HG02970 (cell line): Measurements from ENCODE around the gene STX8.
"Not testable (repeated sequence)": the region's sequence is repeated elsewhere in the genome, so short reads cannot be mapped to it uniquely, and the experiment has no call there.

Experiments used
- ATAC-seq: cut with Tn5 transposase; IDR thresholded peaks from one replicate; pipeline ENCODE4 v1.9.1; 2021; ENCODE audit warnings: mild to moderate bottlenecking, moderate library complexity, moderate number of reproducible peaks; ENCODE audit not compliant: unreplicated experiment, low FRiP score

The STX8 gene

DNA sequence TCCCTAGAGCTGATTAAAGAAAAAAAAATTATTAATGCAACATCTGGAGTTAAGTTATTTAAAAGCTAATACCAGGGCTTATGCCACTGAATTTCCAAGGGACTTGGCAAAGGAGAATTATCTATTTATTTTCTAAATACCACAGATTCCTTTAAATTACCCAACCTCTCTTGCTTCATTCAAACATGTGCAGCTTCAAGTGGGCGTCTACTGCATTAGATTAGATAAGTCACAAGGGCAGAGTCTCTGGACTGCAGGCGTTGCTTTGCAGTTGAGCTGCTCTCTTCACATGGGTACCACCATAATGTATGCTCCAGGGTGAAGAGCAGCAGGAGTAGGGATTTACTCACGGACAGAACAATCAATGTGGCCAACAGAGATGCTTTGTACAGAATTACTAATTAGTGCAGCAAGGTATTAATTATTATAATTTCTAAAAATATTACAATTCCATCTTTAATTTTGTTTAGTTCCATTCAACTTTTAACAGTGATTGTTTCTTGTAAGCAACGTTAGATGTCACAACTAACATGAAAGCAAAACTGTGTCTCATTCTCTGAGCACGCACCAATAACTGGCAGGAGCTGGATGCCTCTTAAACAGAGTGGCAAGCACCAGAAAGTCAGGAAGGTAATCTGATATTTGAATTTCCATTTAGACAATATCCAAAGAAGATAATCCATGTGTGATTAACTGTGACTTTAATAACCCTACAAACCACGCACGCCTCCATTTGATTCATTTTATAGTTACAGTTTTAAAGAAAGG is 214.2 kb downstream of the STX8 start:
- no peak for ATAC-seq

DNA sequence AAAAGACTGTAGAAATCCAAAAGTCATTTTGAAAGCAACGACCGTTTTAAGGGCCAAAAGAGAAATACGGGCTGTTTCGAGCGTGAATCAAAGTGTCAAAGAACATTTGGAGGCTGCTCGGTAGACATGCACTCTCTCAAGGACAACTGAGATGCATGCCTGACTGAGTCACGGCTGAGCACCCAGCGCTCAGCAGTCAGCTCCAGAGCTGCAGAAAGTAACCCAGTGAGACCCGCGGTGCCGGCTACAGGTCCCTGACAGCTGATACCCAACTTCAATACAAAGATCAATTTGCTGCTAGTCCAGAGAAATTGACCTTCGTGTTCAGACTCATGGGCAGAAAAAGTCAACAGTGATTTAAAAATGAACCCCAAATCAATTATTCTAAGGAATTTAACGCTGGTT is 214.9 kb downstream of the STX8 start:
- ATAC-seq = no peak

DNA sequence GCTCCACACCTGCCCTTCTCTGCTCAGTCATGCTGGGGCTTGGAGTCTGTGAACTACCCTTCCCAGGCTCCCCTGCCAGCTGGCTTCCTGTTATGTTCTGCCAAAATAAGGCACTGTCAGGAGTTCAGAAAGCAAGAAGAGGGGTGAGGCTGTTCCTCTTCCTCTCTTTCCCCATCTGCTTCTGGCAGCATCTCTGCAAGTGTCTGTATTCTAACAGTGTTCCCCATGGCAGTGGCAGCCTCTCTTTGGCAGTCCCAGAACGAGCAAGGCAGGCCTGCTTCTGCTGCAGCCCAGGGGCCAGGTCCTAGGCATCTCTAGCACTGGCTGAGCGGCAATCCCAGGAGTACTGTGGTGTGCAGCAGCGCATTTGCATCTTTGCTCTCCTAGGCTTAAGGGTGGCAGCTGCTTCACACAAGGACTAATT is 219.1 kb downstream of the STX8 start:
- ATAC-seq = no peak

DNA sequence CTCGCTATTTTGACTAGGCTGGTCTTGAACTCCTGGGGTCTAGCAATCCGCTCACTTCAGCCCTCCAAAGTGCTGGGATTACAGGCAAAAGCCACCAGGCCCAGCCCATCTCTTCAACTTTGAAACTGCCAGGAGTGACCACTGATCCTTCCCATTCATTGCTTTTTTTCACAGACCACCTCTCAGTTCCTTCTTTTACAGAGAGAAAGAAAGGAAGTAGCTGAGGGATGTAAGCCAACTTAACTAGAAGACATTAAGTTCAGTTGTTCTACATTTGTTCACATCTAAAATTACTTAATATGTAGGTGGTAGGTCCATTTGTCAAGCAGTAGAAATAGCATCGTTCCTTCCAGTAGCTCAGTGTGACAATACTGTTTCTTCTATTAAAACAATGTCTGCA is 219.8 kb downstream of the STX8 start:
- ATAC-seq = no peak

DNA sequence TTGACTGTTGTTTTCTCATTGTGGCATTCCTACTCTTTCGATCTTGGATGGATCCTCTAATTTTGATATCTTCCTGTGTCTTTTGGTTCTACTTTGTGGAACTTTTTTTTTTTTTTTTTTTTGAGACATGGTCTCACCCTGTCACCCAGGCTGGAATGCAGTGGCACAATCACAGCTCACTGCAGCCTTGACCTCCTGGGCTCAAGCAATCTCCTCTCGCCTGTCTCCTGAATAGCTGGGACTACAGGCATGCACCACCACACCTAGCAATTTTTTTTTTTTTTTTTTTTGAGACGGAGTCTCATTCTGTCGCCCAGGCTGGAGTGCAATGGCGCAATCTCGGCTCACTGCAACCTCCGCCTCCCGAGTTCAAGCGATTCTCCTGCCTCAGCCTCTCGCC is 220.4 kb downstream of the STX8 start:
- ATAC-seq = not testable (repeated sequence)

DNA sequence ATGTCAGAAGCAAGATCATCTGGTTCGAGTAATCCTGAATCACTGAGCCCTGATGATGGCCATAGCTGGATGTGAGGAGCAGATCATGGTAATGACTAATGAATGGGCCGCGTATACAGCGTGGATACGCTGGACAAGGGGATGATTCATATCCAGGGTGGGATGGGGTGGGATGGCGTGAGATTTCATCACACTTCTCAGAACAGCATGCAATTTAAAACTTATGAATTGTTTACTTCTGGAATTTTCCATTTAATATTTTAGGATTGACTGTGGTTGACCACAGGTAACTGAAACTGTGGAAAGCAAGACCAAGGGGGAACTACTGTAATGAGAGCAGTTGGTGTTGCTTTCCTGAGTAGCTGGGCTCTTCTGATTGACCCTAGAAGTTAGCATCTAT is 225.5 kb downstream of the STX8 start:
- no peak for ATAC-seq

DNA sequence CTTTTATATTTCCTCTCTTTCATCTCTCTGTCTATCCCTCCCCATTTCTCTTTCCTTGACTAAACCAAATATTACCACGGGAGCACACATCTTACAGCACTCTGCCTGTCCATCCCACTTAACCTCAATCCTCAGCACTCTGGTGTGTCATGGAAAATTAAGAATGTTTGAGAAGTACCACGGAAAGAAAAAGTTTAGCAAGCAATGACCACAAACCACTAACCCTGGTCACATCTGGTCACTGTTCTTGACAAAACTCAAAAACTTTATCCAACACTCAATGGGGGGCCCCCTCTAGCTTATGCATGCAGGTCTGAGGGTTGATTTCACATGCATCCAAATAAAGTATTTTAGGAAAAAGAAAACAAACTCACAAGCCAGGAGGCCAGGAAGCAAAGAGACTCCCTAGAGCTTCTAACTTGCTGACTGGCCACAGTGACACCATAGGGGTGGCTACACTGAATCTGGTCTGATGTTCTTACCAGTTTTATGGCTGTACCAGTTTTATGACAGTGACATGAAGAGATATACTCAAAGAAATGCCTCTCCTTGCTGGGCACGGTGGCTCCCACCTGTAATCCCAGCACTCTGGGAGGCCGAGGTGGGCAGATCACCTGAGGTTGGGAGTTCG is 229.2 kb downstream of the STX8 start:
- ATAC-seq = no peak

DNA sequence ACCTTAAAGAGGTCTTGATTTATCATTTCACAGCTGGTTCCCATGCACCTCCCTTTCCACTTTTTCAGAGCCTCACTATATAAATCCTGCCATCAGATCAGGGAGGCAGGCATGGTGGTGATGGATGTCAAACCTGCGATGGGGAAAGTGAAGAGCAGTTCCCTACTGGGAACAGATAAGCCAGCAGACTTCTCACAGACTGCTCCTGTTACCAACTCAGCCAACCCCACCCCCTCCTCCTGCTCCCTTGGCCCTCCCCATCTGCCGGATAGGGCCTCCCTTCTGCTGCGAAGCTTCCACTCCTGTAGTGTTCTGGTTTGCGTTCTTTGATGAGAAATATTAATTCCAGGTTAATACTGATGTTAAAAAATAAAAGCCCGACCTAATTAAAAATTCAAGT is 232.1 kb downstream of the STX8 start:
- ATAC-seq = no peak

DNA sequence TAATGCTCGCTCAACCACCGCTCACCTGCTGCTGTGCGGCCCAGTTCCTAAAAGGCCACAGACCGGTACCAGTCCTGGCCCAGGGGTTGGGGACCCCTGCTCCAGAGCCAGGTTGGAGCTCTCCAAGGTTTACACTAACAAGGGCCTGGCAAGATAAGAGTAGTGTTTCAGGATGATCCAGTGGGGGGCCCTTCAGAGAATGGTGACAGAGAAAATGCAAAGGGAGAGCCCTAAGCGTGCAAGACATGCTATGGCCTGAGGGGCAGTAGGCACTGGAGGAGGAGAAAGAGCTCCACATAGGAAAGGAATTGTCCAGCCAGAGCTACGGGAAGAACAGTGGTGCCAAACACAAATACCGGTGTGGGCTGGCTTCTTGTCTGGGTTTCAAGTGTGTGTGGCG is 233.4 kb downstream of the STX8 start:
- no peak for ATAC-seq

DNA sequence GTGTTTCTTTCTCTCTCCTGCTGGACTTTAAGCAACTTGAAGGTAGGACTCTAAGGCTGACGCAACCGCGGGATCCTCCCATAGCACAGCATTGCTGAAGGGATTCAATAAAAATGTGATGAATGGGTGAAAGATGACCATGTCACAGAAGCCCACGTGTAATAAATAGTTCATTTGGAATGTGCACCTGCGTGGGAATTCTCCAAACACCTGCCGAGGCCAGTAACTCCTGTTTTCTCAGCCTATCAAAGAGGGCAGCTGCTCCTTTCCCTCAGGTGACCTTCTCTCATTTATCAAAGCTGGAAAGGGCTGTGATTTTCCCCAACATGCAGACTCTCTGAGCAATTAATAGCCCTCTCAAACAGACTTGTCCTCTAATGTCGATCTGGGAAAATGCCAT is 235.7 kb downstream of the STX8 start:
- ATAC-seq = no peak

DNA sequence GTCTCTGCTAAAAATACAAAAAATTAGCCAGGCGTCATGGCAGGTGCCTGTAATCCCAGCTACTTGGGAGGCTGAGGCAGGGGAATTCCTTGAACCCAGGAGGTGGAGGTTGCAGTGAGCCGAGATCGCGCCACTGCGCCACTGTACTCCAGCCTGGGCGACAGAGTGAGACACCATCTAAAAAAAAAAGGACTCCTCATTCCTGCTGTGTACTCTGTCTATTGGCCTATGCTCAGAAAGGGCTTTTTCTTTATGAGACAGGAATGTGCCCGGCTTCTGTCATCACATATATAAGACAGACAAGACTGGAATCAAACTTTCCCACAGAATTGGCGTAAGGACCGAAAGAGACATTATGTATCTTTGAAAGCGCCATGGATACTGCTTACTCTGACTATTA is 236.1 kb downstream of the STX8 start:
- not testable (repeated sequence) for ATAC-seq

DNA sequence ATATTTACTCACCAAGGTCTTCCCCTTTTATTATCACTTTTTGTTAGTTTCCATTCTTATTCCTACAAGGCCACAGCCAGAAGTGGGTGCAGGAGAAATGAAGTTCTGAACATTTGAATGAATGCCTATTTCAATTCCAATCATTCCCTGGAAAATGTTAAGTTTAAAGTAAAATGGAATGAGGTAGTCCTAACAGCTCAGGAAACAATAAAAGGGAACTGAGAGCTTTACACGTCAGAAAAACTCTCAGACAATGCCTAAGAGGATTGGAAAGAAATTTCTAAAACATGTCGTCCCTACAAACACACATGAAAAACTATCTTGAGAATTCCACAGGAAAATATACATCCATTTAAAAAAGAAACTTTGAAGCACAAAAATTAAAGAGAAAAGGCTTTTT is 238.8 kb downstream of the STX8 start:
- ATAC-seq = no peak

DNA sequence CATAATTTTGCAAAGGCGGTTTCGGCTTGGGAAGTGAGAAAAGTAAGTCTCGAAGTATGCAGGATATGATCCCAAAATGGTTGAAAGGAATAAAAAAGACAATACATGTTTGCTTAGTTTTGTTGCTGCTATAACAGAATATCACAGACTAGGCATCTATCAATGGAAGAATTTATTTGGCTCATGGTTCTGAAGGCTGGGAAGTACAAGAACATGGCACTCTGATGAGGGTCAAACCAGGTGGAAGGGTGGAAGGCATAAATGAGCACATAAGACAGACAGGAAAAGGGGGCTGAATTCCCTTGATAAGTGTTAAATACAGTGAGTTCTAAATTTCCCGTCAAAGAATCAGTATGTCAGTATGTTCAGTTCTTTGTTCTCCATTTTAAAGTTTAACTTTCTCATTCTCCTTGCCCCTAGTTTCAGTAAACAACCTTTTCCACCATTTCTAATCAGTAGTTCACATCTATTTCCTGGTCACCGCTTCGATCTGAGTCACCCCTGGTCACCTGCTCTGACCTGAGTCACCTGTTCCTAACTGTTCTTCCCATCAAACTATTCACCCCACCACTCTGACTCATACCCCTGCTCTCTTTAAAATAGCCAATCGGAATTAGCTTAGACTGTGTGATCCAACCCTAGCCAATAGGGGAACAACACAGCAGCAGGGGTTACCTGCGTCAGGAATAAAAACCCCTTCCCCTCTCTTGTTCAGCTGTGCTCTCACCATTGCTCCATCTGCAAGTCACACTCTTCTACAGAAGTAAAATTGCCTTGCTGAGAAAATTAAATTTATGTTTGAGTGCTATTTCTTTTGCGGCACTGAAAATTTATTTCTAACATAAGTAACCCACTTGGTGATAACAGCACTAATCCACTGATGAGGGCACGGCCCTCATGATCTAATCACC is 240.8 kb downstream of the STX8 start:
- no peak for ATAC-seq

DNA sequence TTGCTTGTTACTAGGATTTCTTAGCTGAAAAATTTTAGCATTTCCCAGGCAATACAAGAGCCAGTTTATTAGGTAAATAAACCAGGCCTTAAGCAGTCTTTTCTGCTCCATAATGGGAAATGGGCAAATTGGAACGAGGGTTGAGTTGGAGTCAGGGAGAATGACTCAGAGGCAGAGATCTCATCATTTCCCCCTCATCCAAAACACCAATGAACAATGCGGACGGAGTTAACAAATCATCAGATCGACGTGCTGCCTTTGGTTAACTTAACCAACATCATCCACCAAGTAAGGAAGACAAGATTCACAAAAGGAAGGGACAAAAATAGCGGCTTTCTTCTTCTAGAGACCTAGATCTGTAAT is 243.5 kb downstream of the STX8 start:
- no peak for ATAC-seq

DNA sequence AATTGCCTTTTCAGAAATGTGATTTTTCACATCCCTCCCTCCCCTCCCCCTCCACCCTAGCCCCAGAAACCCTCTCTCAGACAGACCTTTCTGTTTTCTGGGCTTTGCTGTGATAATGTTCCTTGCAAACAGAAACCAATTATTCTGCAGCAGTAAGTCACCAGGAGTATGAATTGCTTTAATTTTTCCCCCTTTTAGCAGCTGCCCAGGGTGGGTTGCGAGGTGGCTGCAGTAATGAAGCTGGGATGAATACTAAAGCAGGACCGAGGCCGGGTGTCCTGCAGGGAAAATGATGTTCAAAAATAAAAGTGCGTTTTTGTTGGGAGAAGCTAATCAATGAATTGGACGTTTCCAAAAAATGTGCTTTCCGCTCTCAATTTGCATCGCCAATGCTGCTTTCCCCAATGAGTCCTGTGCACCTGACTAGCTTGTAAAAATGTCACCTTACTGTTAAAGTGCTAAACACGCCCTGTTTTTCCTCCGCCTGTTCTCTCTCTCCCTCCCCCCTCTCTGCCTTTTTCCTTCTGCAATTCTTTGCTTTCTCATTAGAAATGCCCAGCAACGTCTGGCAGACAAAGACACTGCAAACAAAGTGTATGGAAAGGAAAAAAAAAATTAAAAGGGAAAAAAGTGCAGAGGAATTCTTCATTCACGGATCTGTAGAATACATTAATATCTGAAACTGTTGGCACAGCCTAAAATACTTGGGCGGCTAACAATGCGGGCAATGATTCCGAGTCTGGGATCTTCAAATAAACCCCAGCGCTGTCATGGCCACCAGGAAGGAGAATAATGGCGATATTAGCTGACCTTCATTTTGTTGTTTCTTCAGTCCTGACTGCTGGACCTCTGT is 244.1 kb downstream of the STX8 start:
- ATAC-seq = no peak

DNA sequence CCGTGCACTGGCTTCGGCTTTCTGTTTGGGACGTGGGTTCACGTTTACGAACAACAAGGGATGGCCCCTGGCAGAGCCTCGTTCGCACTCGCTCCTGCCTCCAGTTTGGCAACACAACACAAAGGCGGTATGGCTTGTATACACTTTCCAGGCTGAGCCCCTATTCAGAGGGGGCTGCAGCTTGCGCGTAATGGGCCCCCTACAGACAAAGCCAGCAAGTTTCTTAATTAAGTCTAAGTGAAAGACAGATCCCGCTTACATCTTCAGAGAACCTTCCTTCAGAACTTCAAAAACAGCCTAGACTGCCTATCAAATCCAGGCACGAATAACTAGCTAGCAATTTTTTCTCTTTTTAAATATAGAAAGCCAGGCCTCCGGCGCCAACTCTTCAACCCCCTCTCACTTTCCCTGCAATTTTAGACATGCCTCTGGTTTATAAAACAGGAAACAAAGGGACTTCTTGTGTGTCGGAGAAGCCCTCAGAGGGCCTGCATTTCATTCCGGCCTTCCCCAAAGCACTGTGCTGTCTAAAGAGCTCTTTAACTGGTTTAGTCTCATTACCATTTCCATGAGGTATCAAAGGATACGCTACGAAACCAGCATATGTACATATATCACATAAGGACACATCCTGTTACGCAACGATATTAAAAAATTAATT is 244.9 kb downstream of the STX8 start:
- no peak for ATAC-seq

DNA sequence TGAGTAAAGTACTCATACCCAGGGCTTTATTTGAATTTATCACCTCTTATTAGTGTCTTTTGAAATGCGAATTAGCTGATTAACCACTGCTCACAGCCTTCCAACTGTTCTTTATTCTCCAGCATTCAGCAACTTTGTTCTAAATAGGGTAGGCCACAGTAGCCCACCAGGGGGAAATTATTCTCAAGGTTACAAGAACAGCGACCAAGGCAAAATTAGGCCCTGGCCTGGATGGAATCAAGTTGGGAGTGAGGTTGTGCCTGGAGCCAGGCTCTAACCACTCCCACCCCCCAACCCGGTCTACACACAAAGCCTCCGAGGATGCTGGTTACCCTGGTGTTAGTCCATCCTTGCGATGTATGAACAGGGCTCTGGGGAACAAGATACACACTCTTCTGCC is 245.5 kb downstream of the STX8 start:
- ATAC-seq = no peak

DNA sequence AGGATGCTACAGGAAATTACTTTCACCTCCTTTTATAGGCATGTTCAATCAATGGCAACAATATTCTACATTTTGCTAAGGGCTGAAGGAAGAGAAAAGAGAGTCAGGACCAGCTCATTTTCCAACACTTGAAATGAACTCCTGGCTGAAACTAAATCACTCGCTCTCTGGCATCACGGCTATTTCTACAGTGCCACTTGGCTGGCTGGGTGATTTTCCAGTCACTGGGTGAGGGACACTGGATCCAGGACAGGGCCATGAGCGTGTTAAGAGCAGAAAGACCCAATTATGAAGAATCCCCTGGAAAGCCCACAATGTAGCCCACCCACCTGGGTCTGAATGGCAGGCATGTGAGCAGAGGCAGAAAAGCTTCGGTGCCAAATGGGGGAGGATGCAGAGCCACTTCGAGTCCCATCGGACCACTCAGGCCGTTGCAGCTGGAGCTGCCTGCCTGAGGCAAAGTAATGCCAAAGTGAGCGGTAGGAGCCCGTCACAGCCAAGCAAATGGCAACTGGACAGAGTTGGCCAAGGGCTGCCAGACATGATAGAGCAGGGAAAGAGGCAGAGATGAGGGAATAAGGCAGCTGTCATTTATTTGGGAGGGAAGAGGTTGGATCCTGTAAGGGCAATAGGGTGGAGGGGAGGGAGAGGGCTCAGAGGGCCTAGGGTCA is 246.2 kb downstream of the STX8 start:
- ATAC-seq = no peak

DNA sequence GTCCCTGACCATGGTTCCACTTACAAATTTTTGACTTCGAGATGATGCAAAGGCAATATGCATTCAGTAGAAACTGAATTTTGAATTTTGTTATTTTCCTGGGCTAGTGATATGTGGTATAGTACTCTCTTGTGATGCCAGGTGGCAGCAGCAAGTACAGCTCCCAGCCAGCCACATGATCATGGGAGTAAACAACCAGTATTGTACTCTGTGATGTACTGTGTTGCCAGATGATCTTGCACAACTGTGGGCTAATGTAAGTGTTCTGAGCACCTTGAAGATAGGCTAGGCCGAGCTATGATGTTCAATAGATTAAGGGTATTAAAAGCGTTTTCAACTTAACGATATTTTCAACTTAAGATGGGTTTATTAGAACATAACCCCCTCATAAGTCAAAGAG is 250.8 kb downstream of the STX8 start:
- ATAC-seq = no peak
